ENCODE results near the gene LY6G5B. TPM values are rescaled to one million over a fixed set of nuclear protein-coding genes. Genes with fewer than 3 reads are reported as not detected.

LY6G5B gene
- total and polyA plus RNA-seq, 2 of the 4 experiments (the other 2 are of a cell fraction), result 2.2 to 13.6 TPM

DNA sequence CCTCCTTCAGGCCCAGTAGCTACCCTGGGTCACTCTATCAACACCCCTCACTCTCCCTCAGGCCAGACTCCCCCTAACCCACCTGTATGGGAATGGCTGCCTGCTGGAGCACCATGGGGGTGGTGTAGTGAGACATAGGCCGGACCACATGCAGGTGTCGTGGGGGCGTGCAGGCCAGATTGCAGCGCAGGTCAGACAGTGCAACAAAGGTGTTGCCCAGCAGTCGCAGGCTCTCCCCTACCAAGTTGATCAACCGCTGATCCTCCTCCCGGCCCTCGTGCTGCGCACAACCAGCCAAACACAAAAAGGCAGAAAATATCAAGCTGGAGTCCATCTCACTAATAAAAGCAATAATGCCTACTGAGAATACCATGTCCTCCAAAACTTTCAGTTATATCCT, 24.5 kb upstream of the LY6G5B start:
- TF ChIP-seq, protein P1, sequence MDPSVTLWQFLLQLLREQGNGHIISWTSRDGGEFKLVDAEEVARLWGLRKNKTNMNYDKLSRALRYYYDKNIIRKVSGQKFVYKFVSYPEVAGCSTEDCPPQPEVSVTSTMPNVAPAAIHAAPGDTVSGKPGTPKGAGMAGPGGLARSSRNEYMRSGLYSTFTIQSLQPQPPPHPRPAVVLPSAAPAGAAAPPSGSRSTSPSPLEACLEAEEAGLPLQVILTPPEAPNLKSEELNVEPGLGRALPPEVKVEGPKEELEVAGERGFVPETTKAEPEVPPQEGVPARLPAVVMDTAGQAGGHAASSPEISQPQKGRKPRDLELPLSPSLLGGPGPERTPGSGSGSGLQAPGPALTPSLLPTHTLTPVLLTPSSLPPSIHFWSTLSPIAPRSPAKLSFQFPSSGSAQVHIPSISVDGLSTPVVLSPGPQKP (IDR thresholded peaks at IDR 0.05; ENCODE audit: borderline replicate concordance, low read depth, low read length), result no peak
- TF ChIP-seq BHLHE40 (IDR thresholded peaks at IDR 0.05; ENCODE audit: low read depth, low read length) (no peak), CHD1 (IDR thresholded peaks at IDR 0.05; ENCODE audit: low read depth, low read length) (no peak), MAFK (IDR thresholded peaks at IDR 0.05; ENCODE audit: low read depth, low read length) (no peak), MXI1 (IDR thresholded peaks at IDR 0.05; ENCODE audit: borderline replicate concordance, low read depth, low read length) (no peak), RFX5 (IDR thresholded peaks at IDR 0.05; ENCODE audit: low read depth, low read length) (no peak), POLR2A (IDR thresholded peaks at IDR 0.05; ENCODE audit: low read depth, low read length) (no peak), RCOR1 (IDR thresholded peaks at IDR 0.05; ENCODE audit: insufficient replicate concordance, low read length) (no peak), NFE2L2 (IDR thresholded peaks at IDR 0.05; ENCODE audit: low read depth, low read length) (no peak), MAZ (IDR thresholded peaks at IDR 0.05; ENCODE audit: borderline replicate concordance, low read depth, low read length) (no peak), FOS (IDR thresholded peaks at IDR 0.05; ENCODE audit: low read depth, low read length) (no peak), RAD21 (IDR thresholded peaks at IDR 0.05; ENCODE audit: low read length) (no peak), SMC3 (IDR thresholded peaks at IDR 0.05; ENCODE audit: low read depth, low read length) (no peak), CEBPB (IDR thresholded peaks at IDR 0.05; ENCODE audit: low read depth, low read length) (no peak)
- TF ChIP-seq, protein P2, sequence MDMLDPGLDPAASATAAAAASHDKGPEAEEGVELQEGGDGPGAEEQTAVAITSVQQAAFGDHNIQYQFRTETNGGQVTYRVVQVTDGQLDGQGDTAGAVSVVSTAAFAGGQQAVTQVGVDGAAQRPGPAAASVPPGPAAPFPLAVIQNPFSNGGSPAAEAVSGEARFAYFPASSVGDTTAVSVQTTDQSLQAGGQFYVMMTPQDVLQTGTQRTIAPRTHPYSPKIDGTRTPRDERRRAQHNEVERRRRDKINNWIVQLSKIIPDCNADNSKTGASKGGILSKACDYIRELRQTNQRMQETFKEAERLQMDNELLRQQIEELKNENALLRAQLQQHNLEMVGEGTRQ (IDR thresholded peaks at IDR 0.05; ENCODE audit: low read depth, low read length), result no peak
- TF ChIP-seq, protein P3, sequence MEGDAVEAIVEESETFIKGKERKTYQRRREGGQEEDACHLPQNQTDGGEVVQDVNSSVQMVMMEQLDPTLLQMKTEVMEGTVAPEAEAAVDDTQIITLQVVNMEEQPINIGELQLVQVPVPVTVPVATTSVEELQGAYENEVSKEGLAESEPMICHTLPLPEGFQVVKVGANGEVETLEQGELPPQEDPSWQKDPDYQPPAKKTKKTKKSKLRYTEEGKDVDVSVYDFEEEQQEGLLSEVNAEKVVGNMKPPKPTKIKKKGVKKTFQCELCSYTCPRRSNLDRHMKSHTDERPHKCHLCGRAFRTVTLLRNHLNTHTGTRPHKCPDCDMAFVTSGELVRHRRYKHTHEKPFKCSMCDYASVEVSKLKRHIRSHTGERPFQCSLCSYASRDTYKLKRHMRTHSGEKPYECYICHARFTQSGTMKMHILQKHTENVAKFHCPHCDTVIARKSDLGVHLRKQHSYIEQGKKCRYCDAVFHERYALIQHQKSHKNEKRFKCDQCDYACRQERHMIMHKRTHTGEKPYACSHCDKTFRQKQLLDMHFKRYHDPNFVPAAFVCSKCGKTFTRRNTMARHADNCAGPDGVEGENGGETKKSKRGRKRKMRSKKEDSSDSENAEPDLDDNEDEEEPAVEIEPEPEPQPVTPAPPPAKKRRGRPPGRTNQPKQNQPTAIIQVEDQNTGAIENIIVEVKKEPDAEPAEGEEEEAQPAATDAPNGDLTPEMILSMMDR (conservative IDR thresholded peaks at IDR 0.05; ENCODE audit: low read depth, low read length), result no peak
- in situ Hi-C loops (cut with MboI; ENCODE audit: low sequenced_read_pairs) (no loop called here), dilution Hi-C loops (cut with HindIII; ENCODE audit: low sequenced_read_pairs, unreplicated experiment) (no loop called here), intact Hi-C loops (cut with micrococcal nuclease) (no loop called here)
- H2BK120ac ChIP-seq (ENCODE audit: low read depth, low read length), result no peak overlapping the region
- POLR2A ChIA-PET (ENCODE audit: unreplicated experiment), result no interaction called here
- H3K27me3 ChIP-seq (ENCODE audit: control insufficient read depth, insufficient read depth, low read length), result no peaks in the 10 kb centered on the region
- H4K5ac ChIP-seq (ENCODE audit: low read depth, low read length), result no peak overlapping the region
- peaks cover 17 to 32% of the 10 kb centered on the region in 2 experiments; a peak in 3 of 4 replicates for H3K79me1 ChIP-seq (ENCODE audit: low read depth in 1 of 2, low read length in 2 of 2)
- H4K8ac ChIP-seq (ENCODE audit: low read depth in 2 of 2, low read length in 2 of 2), result no peak overlapping the region
- H2BK15ac ChIP-seq (ENCODE audit: low read depth, low read length), result no peak overlapping the region
- H3K4ac ChIP-seq (ENCODE audit: low read depth, low read length), result no peak overlapping the region
- WGBS, 2 experiments (ENCODE audit: extremely low coverage in 2 of 2, insufficient read length in 1 of 2), result 100% methylated on average over 5 of the region's 9 CpGs; no CpG with 5 or more reads in 1 of the 2 experiments
- no peak overlapping the region for H3K27ac ChIP-seq (ENCODE audit: insufficient read depth, low read length)
- 0 out of 2 replicates have a peak, but pooled peaks cover 7% of the 10 kb centered on the region for H3K9me1 ChIP-seq (ENCODE audit: insufficient read depth, low read length)
- ATAC-seq (ENCODE audit: low read depth) (no peak), DNase-seq (no peak)
- H3K9ac ChIP-seq (ENCODE audit: low read depth, low read length), result no peak overlapping the region
- no peak overlapping the region for H2AK9ac ChIP-seq (replicated peaks; ENCODE audit: low read depth, low read length, poor library complexity)
- H3K14ac ChIP-seq (replicated peaks; ENCODE audit: low read depth, low read length), result no peak overlapping the region
- H3K23ac ChIP-seq (ENCODE audit: low read depth, low read length), result no peak overlapping the region
- H3K4me2 ChIP-seq (ENCODE audit: low read depth, low read length), result no peak overlapping the region
- peaks cover 76% of the 10 kb centered on the region for H3K36me3 ChIP-seq (ENCODE audit: control insufficient read depth, insufficient read depth, low read length)
- no peak overlapping the region for H3K18ac ChIP-seq (ENCODE audit: low read depth, low read length)
- H4K20me1 ChIP-seq (ENCODE audit: insufficient read depth, low read length), result no peaks in the 10 kb centered on the region
- H2AK5ac ChIP-seq (ENCODE audit: low read depth, low read length), result no peak overlapping the region
- H3K4me3 ChIP-seq (ENCODE audit: insufficient read depth, low read depth, low read length), result no peak overlapping the region
- H3K4me1 ChIP-seq (ENCODE audit: control insufficient read depth, insufficient read depth, low read length), result no peaks in the 10 kb centered on the region
- H4K91ac ChIP-seq (ENCODE audit: insufficient read depth, low read depth, low read length), result no peak overlapping the region
- CTCF ChIA-PET, result no interaction called here
- no peak overlapping the region for H2BK20ac ChIP-seq (ENCODE audit: low read depth, low read length)
- no TSS peak for BruUV-seq (replicated peaks)
- H3K56ac ChIP-seq (ENCODE audit: extremely low read depth, insufficient read depth, low read length), result no peak overlapping the region
- H2AFZ ChIP-seq (replicated peaks; ENCODE audit: low read length, poor library complexity), result no peak overlapping the region
- no peak overlapping the region for H2BK5ac ChIP-seq (ENCODE audit: low read depth, low read length, poor library complexity, severe bottlenecking)
- no peaks in the 10 kb centered on the region for H3K9me3 ChIP-seq (ENCODE audit: control insufficient read depth, insufficient read depth, low read length)

Data from IMR-90 (cell line).